K562 (cell line): ENCODE measurements around the gene RGS7. TPM values are rescaled to one million over a fixed set of nuclear protein-coding genes. Genes with fewer than 3 reads are reported as not detected.

ENCODE experiments used
- ATAC-seq: fragments of 200-7000 bp; cut with Tn5 transposase; 3 replicates; pipeline ENCODE4 v1.9.1; 2020; ENCODE audit warnings: moderate library complexity
- BruUV-seq: library from RNA; stranded (reverse); fragments of 400-500 nt; replicated peaks from 2 replicates; lab custom pipeline; 2021; lab: Mats Ljungman, UMichigan
- CTCF ChIA-PET: fragments of 300-600 bp; formaldehyde crosslinking; extraction: SDS; loops from one replicate; lab custom pipeline; 2021; ENCODE audit warnings: low intra/inter-chr PET ratio; lab: Yijun Ruan, JAX
- POLR2A ChIA-PET: fragments of 300-600, 350-650 bp; sonication (Branson Sonifier 250); formaldehyde crosslinking; extraction: SDS; loops from one replicate; lab custom pipeline; 2021; ENCODE audit warnings: antibody characterized with exemption, inconsistent platforms; lab: Yijun Ruan, JAX
- DNase-seq, 4 experiments: peaks; one replicate each; pipeline versions ENCODE4 v3.0.0 to v3.0.0-alpha.2; 2011 to 2018; ENCODE audit warnings: low spot score in 3 of 4, mixed read lengths in 3 of 4; ENCODE audit errors: extremely low read depth in 1 of 4
- FAIRE-seq: peaks from 2 replicates; lab custom pipeline; 2011; peaks lifted over from hg19 to GRCh38; lab: Jason Lieb, UNC
- H2AFZ ChIP-seq: 2 replicates; pipeline ENCODE4 v1.6.0; 2011; ENCODE audit warnings: low read depth, low read length, control low read depth, inconsistent platforms
- H3K27ac ChIP-seq: fragments of 200-600 bp; 3 replicates; pipeline ENCODE4 v1.8.0; 2011; ENCODE audit warnings: low read depth, mild to moderate bottlenecking, control low read depth, inconsistent platforms, low read length, moderate library complexity, mixed read lengths; ENCODE audit errors: extremely low read depth
- H3K27me3 ChIP-seq, 2 experiments: fragments of 300-600 bp in 1 of 2; 2 replicates in 1 of 2; 3 replicates in 1 of 2; pipeline versions ENCODE4 v1.6.0 to v1.8.0; 2011; ENCODE audit warnings: inconsistent platforms in 2 of 2, low read length in 2 of 2, mild to moderate bottlenecking in 1 of 2, mixed read lengths in 1 of 2, moderate library complexity in 1 of 2; ENCODE audit not compliant: control insufficient read depth in 2 of 2, insufficient read depth in 2 of 2
- H3K36me3 ChIP-seq: fragments of 300-600 bp; 3 replicates; pipeline ENCODE4 v1.8.0; 2011; ENCODE audit warnings: mild to moderate bottlenecking, low read length, inconsistent platforms; ENCODE audit not compliant: control insufficient read depth, insufficient read depth
- H3K4me1 ChIP-seq, 2 experiments: fragments of 200-600 bp in 1 of 2; replicated peaks in 1 of 2; 2 replicates in 1 of 2; 3 replicates in 1 of 2; pipeline versions ENCODE4 v1.5.1 to v1.8.0; 2011; ENCODE audit warnings: inconsistent platforms in 2 of 2, low read length in 2 of 2, mild to moderate bottlenecking in 1 of 2, mixed read lengths in 1 of 2, moderate library complexity in 1 of 2; ENCODE audit not compliant: control insufficient read depth in 2 of 2, insufficient read depth in 2 of 2
- H3K4me2 ChIP-seq: 2 replicates; pipeline ENCODE4 v1.6.1; 2011; ENCODE audit warnings: low read length, control low read depth, inconsistent platforms, mixed read lengths; ENCODE audit not compliant: insufficient read depth
- H3K4me3 ChIP-seq: fragments of 200-600 bp; sonication (generic), shearing (Covaris generic); 2 replicates; pipeline ENCODE4 v1.5.1; 2016; ENCODE audit warnings: control low read depth, inconsistent platforms
- H3K79me2 ChIP-seq: fragments of 200-600 bp; 3 replicates; pipeline ENCODE4 v1.8.0; 2011; ENCODE audit warnings: low read length, inconsistent platforms; ENCODE audit not compliant: control insufficient read depth, insufficient read depth
- H3K9ac ChIP-seq, 2 experiments: 2 replicates each; pipeline versions ENCODE4 v1.6.0 to v1.6.1; 2011; ENCODE audit warnings: low read depth in 2 of 2, low read length in 2 of 2, control low read depth in 1 of 2, inconsistent platforms in 1 of 2, mild to moderate bottlenecking in 1 of 2, mixed read lengths in 1 of 2; ENCODE audit not compliant: insufficient read depth in 1 of 2
- H3K9me1 ChIP-seq: one replicate; pipeline ENCODE4 v1.6.0; 2011; ENCODE audit warnings: inconsistent platforms, mild to moderate bottlenecking, low read length, moderate library complexity; ENCODE audit not compliant: control insufficient read depth, insufficient read depth
- H3K9me3 ChIP-seq: replicated peaks from 2 replicates; pipeline ENCODE4 v1.5.1; 2011; ENCODE audit warnings: low read depth, low read length, inconsistent platforms; ENCODE audit not compliant: control insufficient read depth, insufficient read depth
- H4K20me1 ChIP-seq: replicated peaks from 2 replicates; pipeline ENCODE4 v1.6.1; 2011; ENCODE audit warnings: low read length, inconsistent platforms, mixed read lengths; ENCODE audit not compliant: control insufficient read depth, insufficient read depth
- DNMT1 ChIP-seq: fragments of 450-650 bp; IDR thresholded peaks from 2 replicates; pipeline ENCODE4 v1.6.1; 2016; ENCODE audit warnings: antibody characterized with exemption, mild to moderate bottlenecking
- E2F8 ChIP-seq: fragments of 450-650 bp; IDR thresholded peaks from 2 replicates; pipeline ENCODE4 v1.7.1; 2018; ENCODE audit warnings: mild to moderate bottlenecking, low read depth; ENCODE audit not compliant: partially characterized antibody
- FIP1L1 ChIP-seq: fragments of 200-400 bp; formaldehyde crosslinking; IDR thresholded peaks from 2 replicates; pipeline ENCODE4 v1.6.1; 2018; ENCODE audit warnings: mild to moderate bottlenecking, low read depth, low read length; ENCODE audit not compliant: poor library complexity, severe bottlenecking
- FOXM1 ChIP-seq, 2 experiments: fragments of 450-650 bp in 1 of 2; sonication (generic) in 1 of 2; formaldehyde crosslinking in 1 of 2; IDR thresholded peaks; 2 replicates each; pipeline versions ENCODE4 v1.6.1 to v1.9.0; 2017 to 2022; ENCODE audit warnings: low read depth in 2 of 2, mild to moderate bottlenecking in 2 of 2, missing genetic modification reagents in 1 of 2, moderate library complexity in 1 of 2
- HDAC2 ChIP-seq: fragments of 450-650 bp; IDR thresholded peaks from 2 replicates; pipeline ENCODE4 v1.6.1; 2016; ENCODE audit warnings: mild to moderate bottlenecking
- HMG20A ChIP-seq: fragments of 450-650 bp; formaldehyde crosslinking; conservative IDR thresholded peaks from 2 replicates; pipeline ENCODE4 v1.4.0; 2020; ENCODE audit warnings: mild to moderate bottlenecking, mixed read lengths
- KDM2B ChIP-seq: fragments of 250-450 bp; sonication (Bioruptor Pico); IDR thresholded peaks from 2 replicates; pipeline ENCODE4 v1.8.0; 2021; ENCODE audit warnings: mild to moderate bottlenecking, moderate library complexity
- NR2C1 ChIP-seq, 2 experiments: fragments of 450-650 bp; IDR thresholded peaks; 2 replicates each; pipeline ENCODE4 v1.6.1; 2017; ENCODE audit warnings: mild to moderate bottlenecking in 2 of 2, antibody characterized with exemption in 1 of 2, inconsistent platforms in 1 of 2, missing compliant biosample characterization in 1 of 2, missing genetic modification characterization in 1 of 2
- PYGO2 ChIP-seq: fragments of 450-650 bp; IDR thresholded peaks from 2 replicates; pipeline ENCODE4 v1.6.1; 2016; ENCODE audit warnings: mild to moderate bottlenecking, missing genetic modification characterization, moderate library complexity, missing compliant biosample characterization
- RB1 ChIP-seq: fragments of 450-650 bp; IDR thresholded peaks from 2 replicates; pipeline ENCODE4 v1.6.1; 2017; ENCODE audit warnings: low read depth, mild to moderate bottlenecking
- SMARCA4 ChIP-seq: fragments of 450-650 bp; IDR thresholded peaks from 2 replicates; pipeline ENCODE4 v1.6.1; 2016
- SNIP1 ChIP-seq: fragments of 450-650 bp; IDR thresholded peaks from 2 replicates; pipeline ENCODE4 v1.7.1; 2017; ENCODE audit warnings: low read depth, mild to moderate bottlenecking
- TARDBP ChIP-seq: fragments of 450-650 bp; IDR thresholded peaks from 2 replicates; pipeline ENCODE4 v1.6.1; 2016
- USF1 ChIP-seq: sonication (generic); formaldehyde crosslinking; IDR thresholded peaks from 2 replicates; pipeline ENCODE4 v1.9.0; 2022; ENCODE audit warnings: mild to moderate bottlenecking, missing genetic modification reagents
- WHSC1 ChIP-seq: IDR thresholded peaks from one replicate; pipeline ENCODE4 v1.6.1; 2012; ENCODE audit warnings: low read length, control low read depth, inconsistent platforms
- ZC3H11A ChIP-seq: IDR thresholded peaks from 2 replicates; pipeline ENCODE4 v1.6.1; 2012; ENCODE audit warnings: low read depth, low read length, improper control_type of control experiment
- ZNF134 ChIP-seq: fragments of 250-450 bp; sonication (Bioruptor Pico); conservative IDR thresholded peaks from 2 replicates; pipeline ENCODE4 v1.4.0; 2020
- ZNF384 ChIP-seq: IDR thresholded peaks from 2 replicates; pipeline ENCODE4 v1.6.1; 2012; ENCODE audit warnings: low read depth, low read length, improper control_type of control experiment
- ZNF740 ChIP-seq, 3 experiments: fragments of 200-800 bp in 1 of 3; sonication (Bioruptor generic) in 1 of 3; sonication (generic) in 1 of 3; formaldehyde crosslinking in 1 of 3; IDR thresholded peaks; 2 replicates each; pipeline versions ENCODE4 v1.6.1 to v1.8.0; 2016 to 2022; ENCODE audit warnings: mild to moderate bottlenecking in 2 of 3, missing compliant biosample characterization in 2 of 3, missing genetic modification characterization in 2 of 3, missing genetic modification reagents in 1 of 3
- ZNF79 ChIP-seq: fragments of 250-450 bp; sonication (Bioruptor Pico); IDR thresholded peaks from 2 replicates; pipeline ENCODE4 v1.4.0; 2020; ENCODE audit warnings: low read depth, mild to moderate bottlenecking, moderate library complexity
- in situ Hi-C: fragments of 300-500 bp; cut with MboI; formaldehyde crosslinking; loops from 4 replicates; pipeline ENCODE4 v1.15.0; 2018; ENCODE audit warnings: inconsistent platforms, mixed read lengths
- intact Hi-C: fragments of 100-400 bp; cut with micrococcal nuclease; formaldehyde crosslinking; loops from 2 replicates; pipeline ENCODE4 v1.14.2; 2022
- polyA plus RNA-seq, 8 experiments: library from polyadenylated mRNA; depleted of rRNA in 4 of 8; stranded (reverse) in 5 of 8; unstranded in 3 of 8; fragments of >200 nt; fragmentation: Nextera tagmentation in 2 of 8; fragmentation: Illumina TruSeq in 1 of 8; extraction: Ambion mirVana in 2 of 8; extraction: Trizol in 1 of 8; gene quantifications; 2 replicates each; pipeline versions ENCODE4 v1.2.1 to v1.2.3, GENCODE V29; 2011 to 2014; ENCODE audit warnings: inconsistent platforms in 1 of 8, missing spikeins in 1 of 8
- total RNA-seq, 7 experiments: library from RNA; depleted of rRNA in 6 of 7; stranded (reverse); fragments of >200 nt in 6 of 7; fragmentation: Illumina TruSeq in 2 of 7; extraction: Trizol in 2 of 7; gene quantifications; 2 replicates each; pipeline versions ENCODE4 v1.2.1 to v1.2.3, GENCODE V29; 2011 to 2021; ENCODE audit warnings: low replicate concordance in 1 of 7

Gene RGS7
- total and polyA plus RNA-seq, 9 of the 15 experiments (the other 6 are each of a cell fraction or from before 2014, with no cell fraction given), result not detected

- H4K20me1 ChIP-seq, result no peaks in the 10 kb centered on the region
- in situ Hi-C loops, result no loop called here
- no peak for ATAC-seq
- no peak overlapping the region for H3K4me2 ChIP-seq
- POLR2A ChIA-PET, result interaction anchor here (0.7 kb wide), 1 partner anchor 9 kb away, joined by 3 read pairs; no protein-coding TSS in a partner anchor
- no TSS peak for BruUV-seq
- H3K4me1 ChIP-seq, result no peaks in the 10 kb centered on the region
- no peaks in the 10 kb centered on the region for H3K9me1 ChIP-seq
- no peaks in the 10 kb centered on the region for H3K27me3 ChIP-seq
- no peak overlapping the region for H2AFZ ChIP-seq
- no peak overlapping the region for H3K9ac ChIP-seq
- no peak for FAIRE-seq
- TF ChIP-seq RB1, result no peak
- no peak for TF ChIP-seq FOXM1 (IDR thresholded peaks at IDR 0.05; ENCODE audit: low read depth)
- TF ChIP-seq FOXM1 (CRISPR knock-in tag; IDR thresholded peaks at IDR 0.05; ENCODE audit: low read depth), result no peak
- no peak for TF ChIP-seq TARDBP
- TF ChIP-seq KDM2B (CRISPR knock-in tag), result no peak
- no peak for TF ChIP-seq FIP1L1
- no peak for TF ChIP-seq WHSC1
- no peak for TF ChIP-seq ZC3H11A
- TF ChIP-seq DNMT1, result no peak
- no peak for TF ChIP-seq PYGO2 (tag)
- TF ChIP-seq ZNF384, result no peak
- TF ChIP-seq ZNF740 (CRISPR knock-in tag; IDR thresholded peaks at IDR 0.05), result no peak
- no peak for TF ChIP-seq ZNF740 (tag; IDR thresholded peaks at IDR 0.05)
- no peak for TF ChIP-seq HDAC2
- TF ChIP-seq USF1 (CRISPR knock-in tag), result no peak
- TF ChIP-seq SMARCA4, result no peak
- no peak for TF ChIP-seq ZNF79 (CRISPR knock-in tag)
- TF ChIP-seq SNIP1, result no peak
- no peak for TF ChIP-seq E2F8
- no peak for TF ChIP-seq NR2C1 (IDR thresholded peaks at IDR 0.05)
- no peak for TF ChIP-seq NR2C1 (tag; IDR thresholded peaks at IDR 0.05)
- TF ChIP-seq HMG20A, result no peak
- no peak for TF ChIP-seq ZNF134 (CRISPR knock-in tag)
- H3K36me3 ChIP-seq, result no peaks in the 10 kb centered on the region
- CTCF ChIA-PET, result no interaction called here
- no peak for DNase-seq
- H3K4me3 ChIP-seq, result no peak overlapping the region
- intact Hi-C loops, result no loop called here
- no peak overlapping the region for H3K27ac ChIP-seq
- H3K79me2 ChIP-seq, result no peaks in the 10 kb centered on the region
- peaks cover under 1% of the 10 kb centered on the region; the same call in 1 of the 2 replicates for H3K9me3 ChIP-seq
Measured at GRCh38 chr1:241172486-241172885, 184.5 kb downstream of the RGS7 start.
